H1 (cell line): ENCODE data around the gene ZNF548. TPM values are rescaled to one million over a fixed set of nuclear protein-coding genes. Genes with fewer than 3 reads are reported as not detected.
A peak's percentile ranks its signal among the peaks of the same experiment; 100 is the strongest.

Source experiments
- BRCA1 ChIP-seq: IDR thresholded peaks from 2 replicates; pipeline ENCODE4 v1.6.1; 2012; ENCODE audit warnings: low read depth, low read length, improper control_type of control experiment
- CEBPB ChIP-seq: IDR thresholded peaks from 2 replicates; pipeline ENCODE4 v1.6.1; 2012; ENCODE audit warnings: low read depth, low read length
- CHD2 ChIP-seq: IDR thresholded peaks from 2 replicates; pipeline ENCODE4 v1.6.1; 2012; ENCODE audit warnings: low read length, improper control_type of control experiment
- CREB1 ChIP-seq: IDR thresholded peaks from 2 replicates; pipeline ENCODE4 v1.6.1; 2012; ENCODE audit warnings: inconsistent platforms
- KDM1A ChIP-seq: fragments of 200-600, 300-600 bp; sonication (generic); IDR thresholded peaks from 2 replicates; pipeline ENCODE4 v1.7.1; 2016; ENCODE audit warnings: mild to moderate bottlenecking, low read length, borderline replicate concordance
- RAD21 ChIP-seq, 2 experiments: IDR thresholded peaks in 1 of 2; conservative IDR thresholded peaks in 1 of 2; 2 replicates each; pipeline ENCODE4 v1.6.1; 2011; ENCODE audit warnings: low read depth in 2 of 2, low read length in 2 of 2, improper control_type of control experiment in 1 of 2, inconsistent platforms in 1 of 2, mild to moderate bottlenecking in 1 of 2, moderate library complexity in 1 of 2
- TAF1 ChIP-seq: IDR thresholded peaks from 2 replicates; pipeline ENCODE4 v1.6.1; 2011; ENCODE audit warnings: mild to moderate bottlenecking, low read depth, low read length
- polyA plus RNA-seq, 7 experiments: library from polyadenylated mRNA; depleted of rRNA in 3 of 7; stranded (reverse) in 5 of 7; unstranded in 2 of 7; fragments of >200 nt in 5 of 7; fragments of 200-250 nt in 2 of 7; gene quantifications; 1 replicate in 5 of 7; 2 replicates in 1 of 7; 4 replicates in 1 of 7; pipeline versions ENCODE4 v1.2.1 to v1.2.3, GENCODE V29; 2011 to 2013; ENCODE audit warnings: missing spikeins in 2 of 7, mixed read lengths in 2 of 7
- total RNA-seq: library from RNA; stranded (reverse); fragmentation: NEBNext Ultra II Directional; extraction: Animal tissue kit (Norgen Biotek cat#: 25700); gene quantifications from 2 replicates; pipeline ENCODE4 v1.2.1, GENCODE V29; 2021

ZNF548 gene
- total and polyA plus RNA-seq, 2 of the 8 experiments (the other 6 are each of a cell fraction or from before 2014, with no cell fraction given) = 7.4 to 9.9 TPM

- TF ChIP-seq CEBPB (peak; percentile 91), TAF1 (peak; percentile 72), KDM1A (no peak), BRCA1 (peak; percentile 73), CHD2 (peak; percentile 90), RAD21 (IDR thresholded peaks at IDR 0.05 in 1 of 2, conservative IDR thresholded peaks at IDR 0.05 in 1 of 2; ENCODE audit: low read depth in 2 of 2, low read length in 2 of 2) (no peak; a peak in 1 of 4 replicates), CREB1 (peak; percentile 98)
Observed at GRCh38 chr19:57389730-57390598, at the start of gene ZNF548 (continued).
